Hepatic stellate cell (primary cell): ENCODE data around the gene RBM11.
"Not testable (repeated sequence)": the region's sequence is repeated elsewhere in the genome, so short reads cannot be mapped to it uniquely, and the experiment has no call there.

Experiments
- DNase-seq: peaks from one replicate; pipeline ENCODE4 v3.0.0; 2011; ENCODE audit warnings: low spot score

The RBM11 gene, protein sequence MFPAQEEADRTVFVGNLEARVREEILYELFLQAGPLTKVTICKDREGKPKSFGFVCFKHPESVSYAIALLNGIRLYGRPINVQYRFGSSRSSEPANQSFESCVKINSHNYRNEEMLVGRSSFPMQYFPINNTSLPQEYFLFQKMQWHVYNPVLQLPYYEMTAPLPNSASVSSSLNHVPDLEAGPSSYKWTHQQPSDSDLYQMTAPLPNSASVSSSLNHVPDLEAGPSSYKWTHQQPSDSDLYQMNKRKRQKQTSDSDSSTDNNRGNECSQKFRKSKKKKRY

DNA sequence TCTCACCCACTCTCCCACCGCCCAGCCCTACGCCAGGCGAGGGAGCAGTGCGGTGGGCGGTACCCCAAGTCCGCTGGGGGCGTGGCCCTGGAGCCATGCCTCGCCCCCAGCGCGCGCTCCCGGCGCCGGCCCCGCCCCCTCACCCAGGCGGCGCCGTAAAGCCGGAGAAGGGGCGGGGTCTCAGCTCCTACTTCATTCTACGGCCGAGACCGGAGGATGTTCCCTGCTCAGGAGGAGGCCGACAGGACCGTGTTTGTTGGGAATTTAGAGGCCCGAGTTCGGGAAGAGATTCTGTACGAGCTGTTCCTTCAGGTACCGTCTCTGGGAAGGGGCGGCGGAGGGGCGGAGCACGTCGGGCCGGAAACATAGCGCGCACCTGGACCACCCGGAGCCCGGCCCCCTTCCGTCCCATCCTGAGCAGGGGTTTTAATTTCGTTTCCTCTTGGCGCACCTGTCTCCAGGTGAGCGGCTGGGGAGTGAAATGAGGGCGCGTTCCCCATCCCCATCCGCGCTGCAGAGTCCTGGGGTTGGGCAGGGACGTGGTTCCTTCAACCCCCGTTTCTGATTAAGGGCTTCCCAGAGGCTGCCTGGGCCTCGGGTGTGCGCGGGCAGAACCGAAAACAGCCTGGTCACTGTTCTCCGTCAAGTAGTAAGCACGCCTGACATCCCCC, at the start of gene RBM11:
Gene RBM11 (plus strand): TSS at position 187 of the 671 bp plus-strand sequence. CDS start 30 bp downstream, at position 217.
- DNase-seq: peak; percentile 8

DNA sequence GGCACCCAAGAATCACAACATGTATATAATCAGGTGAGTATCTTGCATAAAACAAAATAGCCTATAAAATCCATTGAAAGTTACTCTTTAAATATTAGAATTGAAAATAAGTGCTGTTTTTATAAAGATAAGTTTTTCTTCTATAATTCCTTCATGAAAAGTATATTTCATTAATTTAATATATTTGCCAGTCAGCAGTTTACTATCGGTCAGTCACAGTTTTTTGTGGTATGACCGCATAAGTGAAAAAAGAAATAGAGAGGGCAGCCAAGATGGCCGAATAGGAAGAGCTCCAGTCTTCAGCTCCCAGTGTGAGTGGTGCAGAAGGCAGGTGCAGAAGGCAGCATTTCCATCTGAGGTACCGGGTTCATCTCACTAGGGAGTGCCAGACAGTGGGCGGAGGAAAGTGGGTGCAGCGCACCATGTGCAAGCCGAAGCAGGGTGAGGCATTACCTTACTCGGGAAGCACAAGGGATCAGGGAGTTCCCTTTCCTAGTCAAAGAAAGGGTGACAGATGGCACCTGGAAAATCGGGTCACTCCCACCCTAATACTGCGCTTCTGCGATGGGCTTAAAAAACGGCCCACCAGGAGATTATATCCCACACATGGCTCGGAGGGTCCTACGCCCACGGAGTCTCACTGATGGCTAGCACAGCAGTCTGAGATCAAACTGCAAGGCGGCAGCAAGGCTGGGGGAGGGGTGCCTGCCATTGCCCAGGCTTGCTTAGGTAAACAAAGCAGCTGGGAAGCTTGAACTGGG, 49.3 kb upstream of the RBM11 start:
- not testable (repeated sequence) for DNase-seq

DNA sequence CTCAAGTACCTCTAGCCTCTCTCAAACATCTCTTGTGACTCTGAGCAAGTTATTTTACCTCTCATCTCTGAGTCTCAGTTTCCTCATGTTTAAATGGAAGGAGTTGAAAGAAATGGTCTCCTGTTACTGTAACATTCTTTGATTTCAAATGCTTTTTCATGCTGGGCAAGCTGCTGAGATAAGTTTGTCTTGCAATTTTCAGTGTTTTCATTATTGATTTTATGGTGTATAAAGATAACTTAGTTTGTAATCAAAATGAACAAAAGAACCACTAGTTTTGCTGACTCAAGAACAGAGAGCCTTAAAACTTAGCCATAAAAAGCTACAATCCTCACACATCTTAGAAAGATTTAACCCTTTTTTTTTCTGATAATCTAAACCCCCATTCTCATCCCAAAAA, 9.7 kb upstream of the RBM11 start:
- DNase-seq: no peak

DNA sequence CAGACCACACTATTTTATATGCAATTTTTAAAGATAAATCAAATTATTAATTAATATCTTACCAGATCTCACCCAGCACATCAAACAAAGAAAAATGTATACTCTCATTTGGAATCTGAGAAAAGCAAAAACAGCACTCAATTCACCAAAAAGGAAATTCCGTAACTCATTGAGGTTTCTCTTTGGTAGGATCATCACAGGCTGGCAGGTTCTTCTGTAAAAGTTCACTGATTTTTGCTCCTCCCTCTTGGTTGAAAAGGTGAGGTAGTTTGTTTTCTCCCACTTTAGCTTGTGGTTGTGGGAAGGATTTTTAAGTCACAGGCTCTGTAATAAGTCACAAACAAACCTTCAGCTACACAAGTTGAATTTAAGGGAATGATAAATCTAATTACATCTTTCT, 5.2 kb upstream of the RBM11 start, which contains the start of gene LIPI:
Gene LIPI (minus strand): TSS at position 218 of the 400 bp plus-strand sequence. CDS start 110 bp downstream, at position 108.
- no peak for DNase-seq

DNA sequence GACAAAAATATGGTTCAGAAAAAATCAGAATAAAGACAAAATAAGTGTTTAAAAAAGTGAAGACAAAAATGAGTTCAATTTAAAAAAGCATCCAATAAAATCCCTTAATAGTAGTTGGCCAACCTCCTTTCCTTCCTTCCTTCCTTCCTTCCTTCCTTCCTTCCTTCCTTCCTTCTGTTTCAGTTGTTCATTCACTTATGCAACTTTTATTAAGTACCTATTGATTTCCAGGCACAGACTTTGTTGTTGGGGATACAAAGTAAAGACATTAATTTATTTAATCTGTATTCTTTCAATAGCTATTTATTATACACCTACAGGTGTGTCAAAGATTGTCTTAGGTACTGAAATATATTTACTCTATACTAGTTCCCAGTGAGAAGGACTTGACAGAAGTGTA, 2.8 kb upstream of the RBM11 start:
- no peak for DNase-seq

DNA sequence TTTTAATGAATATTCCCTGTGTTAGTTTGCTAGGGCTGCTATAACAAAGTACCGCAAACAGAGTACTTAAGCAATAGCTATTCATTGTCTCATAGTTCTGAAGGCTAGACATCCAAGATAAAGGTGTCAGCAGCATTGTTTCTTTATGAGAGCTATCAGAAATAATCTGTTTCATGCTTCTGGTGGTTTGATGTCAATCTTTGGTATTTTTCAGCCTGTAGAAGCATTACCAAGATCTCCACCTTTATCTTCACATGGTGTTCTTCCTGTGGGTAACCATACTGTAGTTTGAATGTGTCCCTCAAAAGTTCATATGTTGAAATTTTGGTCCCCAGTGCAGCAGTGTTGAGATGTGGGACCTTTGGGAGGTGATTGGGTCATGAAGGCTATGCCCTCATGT, 7.4 kb downstream of the RBM11 start:
- DNase-seq: no peak

DNA sequence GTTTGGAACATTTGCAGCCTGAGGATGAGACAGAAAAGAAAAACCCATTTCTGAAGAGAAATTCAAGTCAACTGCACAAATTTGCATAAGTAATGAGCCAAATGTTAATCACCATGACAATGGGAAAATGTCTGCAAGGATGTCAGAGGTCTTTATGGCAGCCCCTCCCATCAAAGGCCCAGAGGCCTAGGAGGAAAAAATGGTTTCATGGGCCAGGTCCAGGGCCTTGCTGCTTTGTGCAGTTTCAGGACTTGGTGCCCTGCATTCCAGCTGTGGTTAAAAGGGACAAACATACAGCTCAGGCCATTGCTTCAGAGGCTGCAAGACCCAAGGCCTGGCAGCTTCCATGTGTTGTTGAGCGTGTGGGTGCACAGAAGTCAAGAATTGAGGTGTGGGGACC, 13.4 kb downstream of the RBM11 start:
- DNase-seq: no peak

DNA sequence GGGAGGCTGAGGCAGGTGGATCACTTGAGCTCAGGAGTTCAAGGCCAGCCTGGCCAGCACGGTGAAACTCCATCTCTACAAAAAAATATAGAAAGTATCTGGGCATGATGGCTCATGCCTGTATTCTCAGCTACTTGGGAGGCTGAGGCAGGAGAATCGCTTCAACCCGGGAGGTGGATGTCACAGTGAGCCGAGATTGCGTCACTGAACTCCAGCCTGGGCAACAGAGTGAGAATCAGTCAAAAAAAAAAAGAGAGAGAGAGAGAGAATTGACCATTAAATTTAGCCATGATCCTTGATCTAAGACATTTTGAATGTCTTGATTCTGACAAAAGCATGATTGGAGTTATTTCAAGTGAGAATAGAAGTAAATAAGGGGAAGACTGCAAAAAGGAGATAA, 19.1 kb downstream of the RBM11 start:
- DNase-seq: no peak

DNA sequence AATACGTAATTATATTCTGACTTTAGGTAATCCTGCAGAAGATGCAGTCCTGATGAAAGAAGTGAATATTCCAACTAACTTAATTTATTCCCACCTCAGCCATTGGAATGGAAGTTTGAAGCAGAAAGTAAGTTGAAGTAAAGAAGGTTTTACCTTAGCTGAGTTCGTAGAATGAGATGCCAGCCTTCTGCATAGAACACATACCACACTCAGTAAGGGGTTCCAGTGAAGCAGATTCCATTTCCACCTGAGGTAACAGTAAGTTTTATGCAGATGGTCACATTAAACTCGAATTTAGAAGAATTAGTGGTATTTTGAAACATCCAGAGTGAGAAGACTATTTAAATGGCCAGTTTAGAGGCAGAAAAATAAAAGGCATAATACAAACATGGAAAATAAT, 20.2 kb downstream of the RBM11 start:
- no peak for DNase-seq

DNA sequence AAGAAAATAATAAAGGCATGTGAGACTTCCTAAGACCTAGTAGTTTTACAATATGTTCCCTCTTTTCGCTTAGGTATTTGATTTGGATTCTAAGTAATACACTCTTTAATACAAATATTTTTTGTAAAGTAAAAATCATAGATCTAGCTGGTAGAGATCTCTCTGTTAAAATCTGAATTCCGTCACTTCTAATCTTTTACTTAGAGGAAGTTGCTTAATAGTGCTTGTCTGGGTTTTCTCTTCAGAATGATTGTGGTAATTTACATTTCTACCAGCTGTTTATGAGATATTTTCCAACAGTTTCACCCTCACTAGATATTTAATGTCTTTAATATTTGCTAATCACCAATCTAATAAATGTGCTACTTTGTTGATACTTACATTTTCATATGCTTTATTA, 23.3 kb downstream of the RBM11 start:
- DNase-seq: no peak

DNA sequence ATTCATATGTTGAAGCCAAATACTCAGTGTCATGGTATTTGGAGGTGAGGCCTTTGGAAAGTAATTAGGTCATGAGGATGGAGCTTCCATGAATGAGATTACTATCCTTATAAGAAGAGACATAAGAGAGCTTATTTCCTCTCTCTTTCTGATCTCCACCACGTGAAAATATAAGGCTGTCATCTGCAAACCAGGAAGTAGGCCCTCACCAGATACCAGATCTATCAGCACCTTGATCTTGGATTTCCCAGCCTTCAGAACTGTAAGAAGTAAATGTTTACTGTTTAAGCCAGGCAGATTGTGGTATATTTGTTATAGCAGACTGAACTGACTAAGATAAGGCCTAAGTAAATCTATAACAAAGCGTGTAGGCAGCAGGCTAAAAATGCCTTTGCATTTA, 25.3 kb downstream of the RBM11 start:
- no peak for DNase-seq

DNA sequence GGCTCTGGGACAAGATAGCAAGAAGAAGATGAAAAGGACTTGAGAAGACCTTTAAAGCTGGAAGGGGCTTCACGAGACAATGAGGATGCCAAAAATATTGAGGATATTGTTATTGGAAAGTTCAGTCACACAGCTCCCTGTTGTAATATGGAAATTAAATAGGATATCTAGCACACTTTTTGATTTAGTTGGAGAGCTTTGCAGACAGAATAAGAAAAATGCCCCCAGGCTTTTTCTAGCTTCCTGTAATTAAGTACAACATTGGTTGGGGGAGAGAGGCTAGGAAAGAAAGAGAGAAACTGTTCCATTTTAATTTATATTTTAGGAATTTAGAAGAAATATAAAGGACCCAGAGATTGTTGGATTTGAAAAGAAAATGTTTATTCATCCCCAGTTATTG, 27.5 kb downstream of the RBM11 start:
- no peak for DNase-seq

DNA sequence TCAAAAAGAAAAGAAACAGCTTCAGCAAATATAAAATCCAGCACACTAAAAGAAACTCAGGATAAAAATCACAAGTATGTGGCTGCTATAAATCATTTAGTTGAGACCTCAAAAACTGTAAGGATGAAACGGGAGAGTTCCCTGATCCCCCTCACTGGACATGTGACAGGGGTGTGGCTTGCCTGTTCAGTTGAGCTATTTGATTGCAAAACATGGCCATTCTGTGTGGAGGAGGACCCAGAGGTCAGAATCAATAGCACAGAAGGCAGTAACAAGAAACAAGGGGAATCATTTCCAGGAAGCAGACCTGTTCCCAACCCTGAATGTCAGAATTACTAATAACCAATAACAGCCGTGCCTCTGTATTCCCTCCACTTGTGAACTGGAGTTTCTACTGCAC, 27.9 kb downstream of the RBM11 start:
- no peak for DNase-seq

DNA sequence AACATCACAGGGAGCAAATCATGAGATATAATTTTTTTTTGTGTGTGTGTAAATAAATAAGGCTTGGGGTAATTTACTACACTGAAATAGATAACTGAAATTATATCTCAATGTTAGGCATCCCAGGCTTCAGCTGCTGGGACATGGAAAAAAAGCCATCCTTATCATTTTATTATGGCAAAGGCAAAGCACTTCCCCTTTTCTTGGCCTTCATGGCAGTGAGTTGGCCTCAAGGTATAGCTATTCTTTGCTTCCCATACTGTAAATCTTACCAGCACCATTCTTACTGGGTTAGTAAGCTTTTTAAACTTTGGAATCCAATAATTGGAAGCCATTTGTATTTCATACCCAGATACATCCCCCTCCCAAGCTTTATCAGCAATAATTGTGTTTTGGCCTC, 29.0 kb downstream of the RBM11 start:
- DNase-seq: no peak

DNA sequence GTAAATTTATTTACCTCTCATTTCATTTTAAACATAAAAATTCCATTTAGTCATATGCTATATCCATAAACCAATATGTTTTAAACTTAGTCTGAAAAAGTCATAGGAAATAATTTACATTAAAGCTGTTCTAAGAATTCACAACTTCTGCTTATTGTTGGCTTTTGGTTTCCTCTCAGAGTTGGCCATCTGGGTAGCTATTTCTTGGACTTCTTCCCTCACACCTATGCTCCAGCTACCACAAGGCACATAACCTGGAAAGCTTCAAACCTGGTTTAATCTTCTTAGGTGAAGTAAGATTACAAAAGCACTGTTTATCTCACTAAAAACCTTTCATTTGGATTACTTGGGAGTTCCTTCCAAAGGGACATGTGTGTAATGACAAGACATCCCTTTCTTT, 29.8 kb downstream of the RBM11 start:
- DNase-seq: no peak

DNA sequence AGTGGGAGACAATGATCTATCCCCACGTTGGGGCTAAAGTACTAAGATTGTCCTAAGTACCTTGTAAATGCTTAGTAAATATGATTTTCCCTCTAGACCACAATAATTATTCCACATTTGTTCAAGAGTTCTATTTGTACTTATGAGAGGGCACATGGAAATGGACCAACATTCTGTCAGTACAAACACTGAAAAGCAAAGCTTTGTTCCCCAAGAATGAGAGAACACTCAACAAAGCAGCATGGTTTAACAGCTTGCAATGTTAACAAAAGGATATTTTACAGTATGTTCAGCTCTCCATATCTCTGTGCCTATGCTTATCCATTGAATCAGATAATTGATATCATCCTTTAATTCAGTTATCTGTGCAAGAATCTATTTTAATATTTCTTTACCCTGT, 35.4 kb downstream of the RBM11 start:
- no peak for DNase-seq

DNA sequence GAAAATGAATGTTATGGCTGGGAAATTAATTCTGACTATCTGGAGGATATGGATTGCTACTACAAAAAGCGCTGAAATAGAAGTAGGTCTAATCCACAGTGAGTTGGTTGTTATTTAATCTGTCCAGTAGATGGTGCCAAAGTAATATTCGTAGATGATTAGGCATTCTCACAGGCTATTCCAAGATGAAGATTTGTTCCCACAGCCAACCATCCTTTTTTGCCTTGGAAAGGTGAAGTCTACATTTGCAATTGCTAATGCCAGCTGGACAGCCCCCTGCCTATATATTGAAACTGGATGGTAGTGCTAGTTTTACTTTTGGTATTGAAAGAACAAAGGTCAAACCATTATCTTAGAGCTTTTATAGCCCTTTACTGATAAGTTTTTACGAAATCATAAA, 43.8 kb downstream of the RBM11 start:
- peak; percentile 9 for DNase-seq

DNA sequence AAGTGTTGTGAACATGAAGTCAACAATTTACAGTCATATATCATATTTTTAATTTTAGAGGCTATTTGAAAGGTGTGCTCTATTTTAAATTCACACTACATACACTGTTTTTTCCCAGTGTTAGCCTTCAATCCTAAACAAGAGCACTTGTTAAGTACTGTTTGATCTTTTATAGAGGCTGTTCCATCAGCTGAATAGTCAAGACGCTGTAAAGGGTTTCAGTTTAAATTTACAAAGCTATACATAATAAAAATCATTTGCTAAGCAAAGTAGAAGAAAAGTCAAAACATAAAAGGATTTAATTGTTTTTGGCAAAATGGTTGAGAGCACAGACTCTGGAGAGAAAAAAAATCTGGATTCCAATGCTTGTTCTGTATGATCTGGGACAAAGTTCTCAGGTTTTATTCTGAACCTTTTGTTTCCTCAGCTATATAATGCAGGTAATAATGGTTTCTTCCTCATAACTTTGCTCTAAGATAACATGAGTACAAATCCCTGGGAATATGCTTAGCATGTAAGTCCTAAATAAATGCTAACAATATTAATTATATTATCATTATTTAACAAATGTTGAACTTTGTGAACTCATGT, 44.3 kb downstream of the RBM11 start:
- DNase-seq: no peak

DNA sequence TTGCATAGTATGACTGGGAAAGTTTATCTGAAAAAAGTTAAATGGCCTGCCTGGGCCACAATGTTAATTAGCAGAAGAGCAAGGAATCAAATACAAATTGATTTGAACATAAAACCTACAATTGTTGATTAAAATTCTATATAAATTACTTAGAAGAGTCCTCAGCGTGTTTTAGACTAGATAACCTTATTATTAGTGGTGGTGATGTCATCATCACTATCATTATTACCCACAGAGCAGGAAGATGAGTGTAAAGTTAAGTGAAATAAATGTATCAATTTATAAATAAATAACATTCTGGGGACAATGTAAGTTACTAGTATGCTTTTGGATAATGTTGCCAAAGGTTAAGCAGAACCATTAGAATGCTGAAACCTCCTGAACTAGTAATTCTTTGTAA, 46.1 kb downstream of the RBM11 start:
- no peak for DNase-seq

DNA sequence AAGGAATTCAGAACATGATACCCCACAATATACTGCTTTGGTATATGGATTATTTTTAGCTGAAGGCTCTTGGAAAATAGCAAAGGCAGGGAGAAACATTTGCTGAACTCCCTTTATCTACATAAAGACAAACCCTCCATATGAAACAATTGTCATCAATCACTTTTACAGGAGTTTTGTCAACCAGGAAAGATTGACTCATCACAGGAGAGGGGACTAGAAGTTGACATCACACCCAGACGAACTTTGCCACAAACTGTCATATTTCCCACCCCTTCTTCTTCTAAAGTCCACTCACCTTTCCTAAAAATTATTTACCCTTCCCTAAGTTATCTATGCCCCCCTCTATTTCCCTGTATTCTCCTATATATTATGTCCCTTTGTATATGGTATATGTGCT, 47.9 kb downstream of the RBM11 start:
- DNase-seq: no peak

DNA sequence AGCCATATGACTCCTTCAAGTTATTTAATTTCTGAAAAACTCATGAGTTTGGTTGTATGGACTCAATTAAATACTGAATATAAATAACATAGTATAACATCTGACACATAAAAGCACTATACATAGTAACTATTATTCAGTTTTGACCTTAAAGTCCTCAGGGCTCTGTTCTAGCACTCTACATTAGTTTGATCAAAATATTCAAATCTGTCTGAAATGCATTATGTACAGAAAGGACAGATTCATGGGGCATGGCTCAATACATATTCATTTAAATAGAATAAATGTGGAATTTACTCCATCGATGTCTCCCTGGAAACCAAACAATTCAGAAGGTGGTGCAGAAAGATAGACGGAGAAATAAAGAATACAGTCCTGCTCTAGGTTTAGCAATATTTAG, 49.1 kb downstream of the RBM11 start:
- DNase-seq: no peak

DNA sequence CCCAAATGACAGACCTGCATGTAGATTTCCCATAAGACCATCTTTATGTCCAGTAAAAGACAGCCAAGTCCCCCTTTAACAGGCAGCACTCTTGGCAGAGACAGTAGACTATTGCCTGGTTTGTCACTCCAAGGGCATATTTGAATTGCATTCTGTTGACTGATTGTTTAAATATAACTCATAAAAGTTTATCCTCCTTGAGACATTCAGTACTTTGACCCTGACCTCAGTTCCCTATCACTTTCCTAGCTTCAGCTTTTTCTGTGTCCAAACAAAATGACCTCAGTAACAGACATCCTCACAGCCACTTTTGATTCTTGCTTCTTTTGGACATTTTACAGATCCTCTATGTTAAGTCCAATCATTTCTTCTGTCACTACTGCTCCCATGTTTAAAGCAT, 51.1 kb downstream of the RBM11 start:
- DNase-seq: no peak

DNA sequence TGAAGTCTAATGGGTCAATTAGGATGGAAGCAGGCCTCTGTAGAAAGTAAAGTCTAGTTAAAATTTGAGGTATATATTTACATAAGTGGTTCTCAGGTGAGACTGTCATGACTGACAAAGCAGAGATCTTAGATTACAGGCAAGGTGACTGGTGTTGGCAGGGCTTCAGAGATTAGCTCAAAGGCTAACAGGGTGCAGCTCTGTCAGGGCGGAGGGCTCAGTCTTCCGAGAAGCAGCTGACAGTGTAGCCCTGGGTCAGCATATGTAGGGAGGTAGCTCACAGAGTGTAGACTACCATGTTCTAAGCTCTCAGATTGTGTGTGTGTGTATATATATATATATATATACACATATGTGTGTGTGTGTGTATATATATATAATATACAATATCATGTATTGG, 54.7 kb downstream of the RBM11 start:
- DNase-seq: no peak
